Measurements from ENCODE around the gene FAM199X. TPM values are rescaled to one million over a fixed set of nuclear protein-coding genes. Genes with fewer than 3 reads are reported as not detected.

FAM199X gene
- total and polyA plus RNA-seq, 9 donors, result 9.0 to 25.8 (median 18.5) TPM

GRCh38 chrX:104136241-104137019 lies 29.8 kb upstream of the FAM199X start:
- H3K36me3 ChIP-seq, result no peaks in the 10 kb centered on the region
- H3K27me3 ChIP-seq, result no peaks in the 10 kb centered on the region
- peak; percentile 59 to 83 (median 70) for DNase-seq
- intact Hi-C loops (cut with DNase I), result loop anchor here in 3 of 4 donors (10.0 kb wide), 2 partner anchors 292 to 612 kb away; no protein-coding TSS in a partner anchor
- H3K27ac ChIP-seq, result peak overlapping the region in 1 of 2 donors; percentile 8
- H3K4me1 ChIP-seq (ENCODE audit: insufficient read depth), result peaks cover 3% of the 10 kb centered on the region
- no peaks in the 10 kb centered on the region for H3K9me3 ChIP-seq
- 20 to 23% (median 22%) methylated on average over 10 of the region's 10 CpGs for WGBS, 3 donors
- peak overlapping the region; percentile 22 for H3K4me3 ChIP-seq
- TF ChIP-seq POLR2A (IDR thresholded peaks at IDR 0.05), result no peak
- peak; percentile 51 to 73 (median 61) for TF ChIP-seq CTCF (IDR thresholded peaks at IDR 0.05)

- intact Hi-C loops (cut with DNase I), result loop anchor here in 3 of 4 donors (10.0 kb wide), 2 partner anchors 293 to 613 kb away; no protein-coding TSS in a partner anchor
Observed at GRCh38 chrX:104137496-104137895, 28.8 kb upstream of the FAM199X start.

GRCh38 chrX:104141087-104141760 lies 25.0 kb upstream of the FAM199X start:
- Histone ChIP-seq H3K36me3 (no peaks in the 10 kb centered on the region), H3K27me3 (no peaks in the 10 kb centered on the region), H3K4me3 (no peak overlapping the region), H3K9me3 (no peaks in the 10 kb centered on the region), H3K4me1 (ENCODE audit: insufficient read depth) (peaks cover 3% of the 10 kb centered on the region), H3K27ac (peak overlapping the region in 1 of 2 donors; percentile 34)
- WGBS, 3 donors, result 56 to 69% (median 63%) methylated on average over 8 of the region's 8 CpGs
- no peak for TF ChIP-seq EP300 (IDR thresholded peaks at IDR 0.05)
- no peak for TF ChIP-seq CTCF (IDR thresholded peaks at IDR 0.05)
- no peak for TF ChIP-seq POLR2A (IDR thresholded peaks at IDR 0.05)
- intact Hi-C loops (cut with DNase I), result no loop called here
- no peak for DNase-seq

More at GRCh38 chrX:104137496-104137895, 28.8 kb upstream of the FAM199X start:
- no peak for DNase-seq
- no peaks in the 10 kb centered on the region for H3K36me3 ChIP-seq
- H3K27me3 ChIP-seq, result no peaks in the 10 kb centered on the region
- H3K4me1 ChIP-seq (ENCODE audit: insufficient read depth), result peaks cover 3% of the 10 kb centered on the region
- H3K27ac ChIP-seq, result no peak overlapping the region
- no peak overlapping the region for H3K4me3 ChIP-seq
- TF ChIP-seq CTCF (IDR thresholded peaks at IDR 0.05) (no peak), EP300 (IDR thresholded peaks at IDR 0.05) (no peak), POLR2A (IDR thresholded peaks at IDR 0.05) (no peak)
- no peaks in the 10 kb centered on the region for H3K9me3 ChIP-seq
- WGBS, 3 donors, result 77 to 83% (median 78%) methylated on average over 3 of the region's 3 CpGs

- H3K4me1 ChIP-seq (ENCODE audit: insufficient read depth), result no peaks in the 10 kb centered on the region
- intact Hi-C loops (cut with DNase I), result no loop called here
- 5 to 12% (median 9%) methylated on average over 1 of the region's 1 CpG for WGBS, 3 donors
- H3K36me3 ChIP-seq, result no peaks in the 10 kb centered on the region
- TF ChIP-seq CTCF (IDR thresholded peaks at IDR 0.05), result no peak
- TF ChIP-seq EP300 (IDR thresholded peaks at IDR 0.05), result no peak
- no peak for TF ChIP-seq POLR2A (IDR thresholded peaks at IDR 0.05)
- H3K27me3 ChIP-seq, result no peaks in the 10 kb centered on the region
- no peaks in the 10 kb centered on the region for H3K9me3 ChIP-seq
- H3K27ac ChIP-seq, result no peak overlapping the region
- no peak for DNase-seq
- no peak overlapping the region for H3K4me3 ChIP-seq
Observed at GRCh38 chrX:104151037-104151436, 15.2 kb upstream of the FAM199X start.
